IgD-negative memory B cell (primary cell): ENCODE measurements around the gene TCEAL3. TPM values are rescaled to one million over a fixed set of nuclear protein-coding genes. Genes with fewer than 3 reads are reported as not detected.
A peak's percentile ranks its signal among the peaks of the same experiment; 100 is the strongest.
"Not testable (repeated sequence)": the region's sequence is repeated elsewhere in the genome, so short reads cannot be mapped to it uniquely, and the experiment has no call there.

Experiments used
- H3K27ac Mint-ChIP-seq, 3 donors: one replicate each; pipeline ENCODE4 v1.8.0; 2020 to 2022; ENCODE audit warnings: mild to moderate bottlenecking in 3 of 3, mixed read lengths in 3 of 3, moderate library complexity in 1 of 3
- H3K27me3 Mint-ChIP-seq: one replicate; pipeline ENCODE4 v1.8.0; 2021; ENCODE audit warnings: mixed read lengths
- H3K36me3 Mint-ChIP-seq: one replicate; pipeline ENCODE4 v1.8.0; 2020; ENCODE audit warnings: mild to moderate bottlenecking, mixed read lengths
- H3K4me1 Mint-ChIP-seq, 3 donors: one replicate each; pipeline ENCODE4 v1.8.0; 2020 to 2022; ENCODE audit warnings: mixed read lengths in 3 of 3, mild to moderate bottlenecking in 1 of 3
- H3K4me3 Mint-ChIP-seq, 4 donors: one replicate each; pipeline ENCODE4 v1.8.0; 2020 to 2022; ENCODE audit warnings: mild to moderate bottlenecking in 4 of 4, mixed read lengths in 4 of 4, moderate library complexity in 3 of 4
- H3K9me3 Mint-ChIP-seq, 3 donors: one replicate each; pipeline ENCODE4 v1.8.0; 2020 to 2021; ENCODE audit warnings: mixed read lengths in 3 of 3, mild to moderate bottlenecking in 1 of 3
- polyA plus RNA-seq: library from polyadenylated mRNA; unstranded; fragments of 300-500 nt; fragmentation: Illumina TruSeq; gene quantifications from one replicate; pipeline ENCODE4 v1.2.3, GENCODE V29; 2021

Gene TCEAL3, protein sequence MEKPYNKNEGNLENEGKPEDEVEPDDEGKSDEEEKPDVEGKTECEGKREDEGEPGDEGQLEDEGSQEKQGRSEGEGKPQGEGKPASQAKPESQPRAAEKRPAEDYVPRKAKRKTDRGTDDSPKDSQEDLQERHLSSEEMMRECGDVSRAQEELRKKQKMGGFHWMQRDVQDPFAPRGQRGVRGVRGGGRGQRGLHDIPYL
- polyA plus RNA-seq = 8.7 TPM

DNA sequence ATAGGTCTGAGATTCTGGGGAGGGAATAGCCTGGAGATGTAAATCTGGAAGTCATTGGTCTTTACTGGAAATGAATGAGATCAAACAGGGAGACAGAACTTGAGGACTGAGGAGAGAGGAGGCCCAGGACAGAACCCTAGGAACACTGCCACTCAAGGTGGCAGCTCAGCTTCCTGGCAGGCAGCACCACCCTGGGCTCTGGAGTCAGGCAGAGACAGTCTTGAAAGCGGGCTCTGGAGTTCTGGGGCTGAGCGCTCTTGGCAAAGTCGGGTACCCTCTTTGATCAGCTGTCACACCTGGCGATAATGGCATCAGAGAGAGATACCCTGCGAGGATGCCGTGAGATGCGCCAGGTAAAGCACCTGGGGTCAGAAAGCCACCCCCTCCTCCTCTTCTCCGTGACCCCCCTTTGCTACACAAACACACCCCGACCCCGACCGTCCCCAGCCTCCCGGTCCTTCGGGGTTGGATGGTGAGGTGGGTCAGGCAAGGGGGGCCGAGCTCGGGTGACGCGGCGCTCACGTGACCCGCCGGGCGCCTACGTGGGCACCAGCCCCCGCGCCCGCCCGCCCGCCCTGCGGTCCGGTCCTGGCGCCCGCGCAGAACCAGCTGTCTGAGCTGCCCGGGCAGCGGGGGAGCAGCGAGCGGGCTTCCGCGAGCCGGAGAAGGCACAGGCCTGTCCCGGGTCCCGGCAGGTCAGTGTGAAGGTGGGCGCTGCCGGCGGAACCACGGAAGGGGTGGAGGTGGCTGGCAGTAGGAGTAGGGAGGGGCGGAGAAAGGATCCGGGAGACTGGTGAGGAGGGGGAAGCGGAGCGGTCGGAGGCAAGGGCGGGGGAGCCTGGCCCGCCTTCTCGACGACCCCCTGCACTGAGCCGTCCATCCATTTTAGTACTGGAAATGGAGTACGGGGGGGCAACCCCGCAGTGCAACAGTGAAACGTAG, at the start of gene TCEAL3:
TCEAL3 (plus strand) TSS at position 600 of the 942 bp plus-strand sequence. CDS start 1,102 bp downstream, outside the sequence.
- peak within 1 kb of the TSS; percentile 51 to 80 (median 73) for H3K27ac Mint-ChIP-seq
- H3K9me3 Mint-ChIP-seq = no peaks in the 10 kb centered on the region
- peaks cover 0 to 4% (median 3%) of the 10 kb centered on the region in 3 donors for H3K4me1 Mint-ChIP-seq
- peaks cover 4% of the 10 kb centered on the region for H3K27me3 Mint-ChIP-seq
- H3K36me3 Mint-ChIP-seq = peaks cover 4% of the 10 kb centered on the region
- H3K4me3 Mint-ChIP-seq = peak within 1 kb of the TSS; percentile 80 to 92 (median 88)

DNA sequence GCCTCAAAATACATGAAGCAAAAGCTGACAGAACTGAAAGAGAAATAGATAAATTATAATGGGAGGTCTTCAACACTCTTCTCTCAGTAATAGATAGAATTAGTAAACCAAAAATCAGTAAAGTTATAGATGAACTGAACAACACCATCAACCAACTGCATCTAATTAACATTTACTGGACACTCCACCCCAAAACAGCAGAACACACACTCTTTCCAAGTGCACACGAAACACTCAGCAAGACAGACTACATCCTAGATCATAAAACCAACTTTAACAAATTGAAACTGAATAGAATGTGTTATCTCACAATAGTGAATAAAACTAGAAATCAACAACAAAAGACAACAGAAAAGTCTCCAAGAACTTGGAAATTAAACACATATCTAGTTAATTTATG, 47.5 kb upstream of the TCEAL3 start:
- Mint-ChIP-seq H3K27ac (no peak overlapping the region), H3K27me3 (peaks cover 5% of the 10 kb centered on the region), H3K4me3 (no peak overlapping the region), H3K4me1 (peaks cover 1 to 7% (median 2%) of the 10 kb centered on the region in 3 donors), H3K36me3 (no peaks in the 10 kb centered on the region), H3K9me3 (peaks cover 0 to 2% (median 0%) of the 10 kb centered on the region in 3 donors)

DNA sequence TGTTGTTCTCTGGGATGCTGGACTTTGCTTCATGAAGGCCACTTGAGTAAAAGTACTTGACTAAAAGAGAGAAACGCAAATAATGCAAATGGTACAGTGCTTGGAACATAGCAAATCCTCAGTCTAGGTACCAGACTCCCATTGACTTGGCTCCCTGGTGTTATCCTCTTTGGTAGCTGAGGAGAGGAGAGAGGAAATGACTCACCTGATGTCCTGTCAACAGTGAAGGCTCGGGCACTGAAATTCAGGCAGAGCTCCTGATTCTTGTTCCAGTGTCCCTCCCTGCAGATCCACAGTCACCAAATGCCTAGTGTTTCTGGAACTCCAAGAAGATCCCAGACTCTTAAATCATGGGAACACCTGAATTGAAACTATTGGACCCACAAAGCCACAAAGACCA, 45.0 kb upstream of the TCEAL3 start:
- no peak overlapping the region for H3K27ac Mint-ChIP-seq
- peaks cover 0 to 2% (median 0%) of the 10 kb centered on the region in 3 donors for H3K9me3 Mint-ChIP-seq
- no peak overlapping the region for H3K4me3 Mint-ChIP-seq
- no peaks in the 10 kb centered on the region for H3K36me3 Mint-ChIP-seq
- peaks cover 0 to 3% (median 3%) of the 10 kb centered on the region in 3 donors for H3K4me1 Mint-ChIP-seq
- H3K27me3 Mint-ChIP-seq = peaks cover 2% of the 10 kb centered on the region

DNA sequence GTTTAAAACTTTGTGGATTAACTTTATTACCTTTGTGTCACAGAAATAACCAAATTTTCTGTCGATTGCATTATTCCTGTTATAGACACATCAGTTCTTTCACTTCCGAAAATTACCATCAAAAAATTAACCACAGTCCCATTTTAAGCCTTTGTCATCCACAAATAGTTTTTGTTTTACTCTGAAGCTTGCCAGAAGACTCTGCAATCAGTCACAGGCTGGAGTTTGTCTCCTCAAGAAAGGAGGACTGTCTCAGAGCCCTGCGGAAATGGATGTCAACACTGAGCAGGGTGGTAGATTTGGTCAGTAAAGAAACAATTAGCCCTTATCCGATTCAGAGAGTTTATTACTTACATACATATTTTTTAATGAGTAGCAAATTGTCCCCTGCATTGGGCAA, 42.6 kb upstream of the TCEAL3 start:
- H3K4me3 Mint-ChIP-seq = no peak overlapping the region
- no peak overlapping the region for H3K27ac Mint-ChIP-seq
- no peaks in the 10 kb centered on the region for H3K36me3 Mint-ChIP-seq
- H3K27me3 Mint-ChIP-seq = peaks cover 2% of the 10 kb centered on the region
- H3K4me1 Mint-ChIP-seq = peaks cover 0 to 3% (median 3%) of the 10 kb centered on the region in 3 donors
- H3K9me3 Mint-ChIP-seq = peaks cover 0 to 2% (median 0%) of the 10 kb centered on the region in 3 donors

DNA sequence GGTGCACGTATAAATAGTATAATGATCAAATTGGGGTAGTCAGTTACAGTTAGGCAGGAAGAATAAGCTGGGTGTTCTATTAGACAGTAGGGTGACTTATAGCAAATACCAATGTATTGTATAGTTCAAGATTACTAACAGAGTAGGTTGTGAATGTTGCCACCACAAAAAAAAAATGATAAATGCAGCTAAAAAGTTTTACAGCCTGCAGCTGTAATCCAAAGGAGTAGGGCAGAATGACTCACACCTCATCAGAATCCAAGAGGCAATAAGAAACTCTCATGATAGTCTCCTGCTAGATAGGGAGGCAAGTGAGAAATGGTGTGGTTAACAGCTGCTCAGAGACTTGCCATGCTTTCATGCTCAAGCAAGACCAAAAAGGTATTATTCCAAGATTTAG, 42.0 kb upstream of the TCEAL3 start:
- H3K36me3 Mint-ChIP-seq = no peaks in the 10 kb centered on the region
- H3K27me3 Mint-ChIP-seq = peaks cover 2% of the 10 kb centered on the region
- no peak overlapping the region for H3K27ac Mint-ChIP-seq
- H3K9me3 Mint-ChIP-seq = peaks cover 0 to 2% (median 0%) of the 10 kb centered on the region in 3 donors
- peaks cover 0 to 3% (median 3%) of the 10 kb centered on the region in 3 donors for H3K4me1 Mint-ChIP-seq
- no peak overlapping the region for H3K4me3 Mint-ChIP-seq

DNA sequence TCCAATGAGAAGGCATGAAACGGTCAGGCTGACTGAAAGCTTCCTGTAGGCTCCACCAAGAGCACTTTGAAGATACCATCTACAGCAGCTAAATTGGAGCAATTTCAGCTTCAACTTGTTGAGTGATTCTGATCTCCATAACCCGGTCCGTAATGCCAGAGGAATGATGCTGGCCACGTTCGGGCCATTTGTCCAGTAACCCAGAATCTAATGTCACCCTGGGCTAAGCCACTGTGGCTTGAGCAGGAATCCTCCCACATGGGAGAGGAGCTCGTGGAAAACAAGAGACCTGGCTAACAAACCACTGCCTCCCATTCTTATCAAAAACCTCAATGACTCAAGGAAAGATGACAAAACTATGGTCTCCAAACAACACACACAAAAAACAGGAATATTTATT, 36.6 kb upstream of the TCEAL3 start:
- Mint-ChIP-seq H3K4me3 (no peak overlapping the region), H3K27me3 (no peaks in the 10 kb centered on the region), H3K36me3 (no peaks in the 10 kb centered on the region), H3K27ac (no peak overlapping the region), H3K9me3 (no peaks in the 10 kb centered on the region), H3K4me1 (no peaks in the 10 kb centered on the region)

DNA sequence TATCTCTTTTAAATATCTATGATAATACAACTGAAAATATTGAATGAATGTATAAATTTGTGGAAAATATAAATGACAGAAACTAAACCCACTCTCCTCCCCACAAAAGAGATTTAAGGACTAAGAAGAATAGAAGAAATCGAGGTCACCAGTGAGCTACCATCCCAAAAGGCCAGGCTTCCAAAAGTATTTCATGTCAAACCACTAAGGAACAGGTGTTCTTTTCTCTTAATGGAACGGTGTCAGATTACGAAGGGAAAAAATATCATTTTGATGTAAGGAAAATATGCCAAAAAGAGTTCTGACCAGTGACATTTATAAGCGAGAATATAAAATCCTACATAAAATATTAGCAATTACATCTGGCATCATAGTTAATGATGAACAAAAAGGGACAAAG, 36.0 kb upstream of the TCEAL3 start:
- Mint-ChIP-seq H3K27me3 (peaks cover 2% of the 10 kb centered on the region), H3K4me1 (no peaks in the 10 kb centered on the region), H3K4me3 (no peak overlapping the region), H3K36me3 (no peaks in the 10 kb centered on the region), H3K9me3 (no peaks in the 10 kb centered on the region), H3K27ac (no peak overlapping the region)

DNA sequence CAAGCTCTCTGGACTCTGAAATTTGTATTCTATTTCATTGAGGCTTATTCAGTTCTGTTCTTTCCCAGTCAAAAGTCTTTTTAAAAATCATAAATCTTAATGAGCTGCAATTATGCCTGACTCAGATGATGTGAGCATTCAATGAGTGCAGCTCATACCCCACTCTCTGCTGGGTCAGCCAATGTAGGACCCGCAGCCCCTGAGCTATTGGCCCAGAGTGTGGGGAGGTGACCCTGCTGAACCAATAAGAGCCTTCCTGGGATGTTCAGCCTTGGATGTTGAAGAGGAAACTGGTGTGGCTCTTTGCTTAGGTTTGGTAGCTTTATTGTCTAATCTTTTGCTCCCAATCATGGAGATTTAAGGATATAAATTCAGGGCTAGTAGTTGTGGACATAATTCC, 34.6 kb upstream of the TCEAL3 start:
- Mint-ChIP-seq H3K27ac (no peak overlapping the region), H3K36me3 (peaks cover 1% of the 10 kb centered on the region), H3K4me1 (no peaks in the 10 kb centered on the region), H3K27me3 (peaks cover 4% of the 10 kb centered on the region), H3K9me3 (no peaks in the 10 kb centered on the region), H3K4me3 (no peak overlapping the region)

DNA sequence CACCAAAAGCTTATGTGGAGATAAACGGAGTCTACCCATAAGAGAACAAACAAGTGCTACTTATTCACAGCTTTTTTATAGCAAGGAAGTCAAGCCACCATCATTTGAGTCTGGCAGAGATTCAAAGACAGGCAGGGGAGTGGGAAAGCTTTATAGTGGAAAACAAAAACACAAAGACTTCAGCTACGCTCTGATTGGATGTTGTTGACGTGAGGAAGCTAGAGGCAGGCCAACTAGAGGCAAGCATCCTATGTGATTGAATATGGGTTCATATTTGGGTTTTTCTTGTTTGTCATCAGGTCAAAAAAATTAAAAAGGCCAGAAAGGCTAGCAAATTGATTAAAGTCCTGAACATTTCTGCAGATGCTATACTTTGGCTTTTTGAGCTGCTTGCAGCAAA, 23.2 kb upstream of the TCEAL3 start:
- no peaks in the 10 kb centered on the region for H3K36me3 Mint-ChIP-seq
- H3K27ac Mint-ChIP-seq = peak overlapping the region in 1 of 3 donors; percentile 36
- peaks cover 0 to 6% (median 4%) of the 10 kb centered on the region in 3 donors for H3K4me1 Mint-ChIP-seq
- peak overlapping the region in 3 of 4 donors; percentile 44 to 92 (median 87) for H3K4me3 Mint-ChIP-seq
- H3K9me3 Mint-ChIP-seq = peaks cover 0 to 6% (median 4%) of the 10 kb centered on the region in 3 donors
- peaks cover 6% of the 10 kb centered on the region for H3K27me3 Mint-ChIP-seq

DNA sequence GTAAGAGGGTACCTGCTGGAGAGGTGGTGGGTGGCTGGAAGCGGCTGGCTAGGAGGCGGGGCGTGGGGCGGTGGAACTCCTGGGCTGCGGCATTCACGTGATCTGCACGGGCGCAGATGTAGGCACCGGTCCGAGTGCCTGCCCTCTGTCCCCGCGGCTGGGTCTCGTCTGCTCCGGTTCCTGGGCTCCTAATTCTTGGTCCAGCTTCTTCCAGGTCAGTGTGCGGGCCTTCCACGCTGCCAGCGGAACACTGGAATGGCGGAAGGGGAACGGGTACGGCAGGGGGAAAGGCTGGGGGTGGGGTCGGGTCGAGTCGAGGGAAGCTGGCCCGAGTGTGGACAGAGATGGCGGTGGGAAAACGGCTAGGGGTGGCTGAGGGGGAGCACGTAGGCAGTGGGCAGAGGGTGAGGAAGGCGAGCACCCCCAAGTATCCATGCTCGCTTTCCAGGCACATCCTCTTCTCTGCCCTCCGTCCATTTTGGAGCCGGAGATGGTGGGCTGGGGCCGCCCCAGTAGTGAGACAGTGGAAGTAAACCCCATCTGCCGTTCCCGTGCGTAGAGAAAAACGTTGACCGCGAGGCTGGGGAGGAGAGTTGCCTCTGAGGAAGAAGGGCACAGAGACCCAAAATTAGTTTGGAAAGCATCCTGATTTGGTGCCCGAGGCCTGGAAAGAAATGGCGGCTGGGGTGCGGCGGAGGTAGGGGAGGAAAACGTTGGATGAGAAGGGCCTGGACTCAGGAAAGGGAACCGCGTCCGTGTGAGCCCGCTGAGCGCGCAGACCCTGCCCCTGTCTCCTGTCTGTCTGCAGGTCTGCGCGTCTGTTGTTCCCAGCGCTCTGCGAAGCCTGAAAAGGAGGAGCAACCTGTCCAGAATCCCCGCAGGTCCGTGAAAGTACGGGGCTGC, 22.1 kb upstream of the TCEAL3 start, which contains the start of gene TCEAL4:
TCEAL4 (plus strand) TSS at position 105 of the 903 bp plus-strand sequence. CDS start 1,161 bp downstream, outside the sequence.
- H3K36me3 Mint-ChIP-seq = no peaks in the 10 kb centered on the region
- peak within 1 kb of the TSS; percentile 87 to 95 (median 90) for H3K4me3 Mint-ChIP-seq
- H3K4me1 Mint-ChIP-seq = peaks cover 4 to 8% (median 7%) of the 10 kb centered on the region in 3 donors
- H3K27me3 Mint-ChIP-seq = peaks cover 5% of the 10 kb centered on the region
- peaks cover 0 to 6% (median 4%) of the 10 kb centered on the region in 3 donors for H3K9me3 Mint-ChIP-seq
- peak within 1 kb of the TSS in 1 of 3 donors; percentile 95 for H3K27ac Mint-ChIP-seq

DNA sequence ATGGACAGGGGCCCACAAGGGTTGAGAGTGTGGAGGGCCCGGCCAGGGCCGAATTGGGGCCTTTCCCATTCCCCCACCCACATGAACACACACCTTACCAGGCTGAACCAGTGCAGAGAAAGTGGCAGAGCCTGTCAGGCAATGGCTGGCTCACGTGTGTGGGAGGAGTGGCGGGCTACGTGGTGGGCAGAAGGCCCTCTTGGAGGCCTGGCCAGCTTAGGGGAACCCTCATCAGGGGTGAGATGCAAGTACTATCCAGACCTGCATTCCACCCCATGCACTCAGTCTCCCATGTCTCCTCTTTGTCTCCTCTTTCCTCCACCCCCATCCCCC, 21.5 kb upstream of the TCEAL3 start:
- H3K9me3 Mint-ChIP-seq = peaks cover 0 to 6% (median 4%) of the 10 kb centered on the region in 3 donors
- H3K27me3 Mint-ChIP-seq = peaks cover 2% of the 10 kb centered on the region
- peak overlapping the region in 1 of 3 donors; percentile 95 for H3K27ac Mint-ChIP-seq
- H3K36me3 Mint-ChIP-seq = no peaks in the 10 kb centered on the region
- H3K4me1 Mint-ChIP-seq = peaks cover 7 to 8% (median 7%) of the 10 kb centered on the region in 3 donors
- H3K4me3 Mint-ChIP-seq = peak overlapping the region; percentile 87 to 95 (median 90)

DNA sequence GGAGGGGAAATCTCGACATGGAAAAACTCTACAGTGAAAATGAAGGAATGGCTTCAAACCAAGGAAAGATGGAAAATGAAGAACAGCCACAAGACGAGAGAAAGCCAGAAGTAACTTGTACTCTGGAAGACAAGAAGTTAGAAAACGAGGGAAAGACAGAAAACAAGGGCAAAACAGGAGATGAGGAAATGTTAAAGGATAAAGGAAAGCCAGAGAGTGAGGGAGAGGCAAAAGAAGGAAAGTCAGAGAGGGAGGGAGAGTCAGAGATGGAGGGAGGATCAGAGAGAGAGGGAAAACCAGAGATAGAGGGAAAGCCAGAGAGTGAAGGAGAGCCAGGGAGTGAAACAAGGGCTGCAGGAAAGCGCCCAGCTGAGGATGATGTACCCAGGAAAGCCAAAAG, 21.1 kb upstream of the TCEAL3 start:
- Mint-ChIP-seq H3K9me3 (peaks cover 0 to 5% (median 4%) of the 10 kb centered on the region in 3 donors), H3K4me3 (peak overlapping the region in 3 of 4 donors; percentile 13 to 87 (median 71)), H3K27ac (peak overlapping the region in 1 of 3 donors; percentile 95), H3K27me3 (no peaks in the 10 kb centered on the region), H3K4me1 (peaks cover 10% of the 10 kb centered on the region in 3 donors), H3K36me3 (no peaks in the 10 kb centered on the region)

DNA sequence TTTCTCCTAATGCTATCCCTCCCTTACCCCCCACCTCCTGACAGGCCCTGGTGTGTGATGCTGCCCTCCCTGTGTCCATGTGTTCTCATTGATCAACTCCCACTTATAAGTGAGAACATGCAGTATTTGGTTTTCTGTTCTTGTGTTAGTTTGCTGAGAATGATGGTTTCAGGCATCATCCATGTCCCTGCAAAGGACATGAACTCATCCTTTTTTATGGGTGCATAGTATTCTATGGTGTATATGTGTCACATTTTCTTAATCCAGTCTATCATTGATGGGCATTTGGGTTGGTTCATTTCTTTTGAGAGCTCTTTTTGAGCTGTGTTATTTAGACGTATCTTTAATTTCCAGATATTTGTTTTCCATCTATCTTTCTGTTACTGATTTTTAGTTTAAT, 15.5 kb upstream of the TCEAL3 start:
- not testable (repeated sequence) for H3K36me3 Mint-ChIP-seq, H3K27me3 Mint-ChIP-seq, H3K9me3 Mint-ChIP-seq, H3K4me3 Mint-ChIP-seq, H3K27ac Mint-ChIP-seq
- peaks cover 5 to 12% (median 6%) of the 10 kb centered on the region in 3 donors for H3K4me1 Mint-ChIP-seq

DNA sequence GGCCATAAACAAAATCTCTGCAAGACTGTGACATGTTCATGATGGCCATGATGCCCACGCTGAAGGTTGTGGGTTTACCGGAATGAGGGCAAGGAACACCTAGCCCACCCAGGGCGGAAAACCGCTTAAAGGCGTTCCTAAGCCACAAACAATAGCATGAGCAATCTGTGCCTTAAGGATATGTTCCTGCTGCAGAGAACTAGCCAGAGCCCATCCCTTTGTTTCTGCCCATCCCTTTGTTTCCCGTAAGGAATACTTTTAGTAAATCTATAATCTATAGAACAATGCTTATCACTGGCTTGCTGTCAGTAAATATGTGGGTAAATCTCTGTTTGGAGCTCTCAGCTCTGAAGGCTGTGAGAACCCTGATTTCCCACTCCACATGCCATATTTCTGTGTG, 12.6 kb upstream of the TCEAL3 start:
- H3K9me3 Mint-ChIP-seq, H3K27ac Mint-ChIP-seq, H3K4me3 Mint-ChIP-seq, H3K36me3 Mint-ChIP-seq, H3K27me3 Mint-ChIP-seq: not testable (repeated sequence)
- peaks cover 5 to 12% (median 6%) of the 10 kb centered on the region in 3 donors for H3K4me1 Mint-ChIP-seq
